Measurements from ENCODE around the gene CES3.
"Not testable (repeated sequence)": the region's sequence is repeated elsewhere in the genome, so short reads cannot be mapped to it uniquely, and the experiment has no call there.

CES3 gene

GRCh38 chr16:66934138-66934838 is 26.8 kb upstream of the CES3 start, which contains the start of gene CIAO2B (continued):
- no peak for TF ChIP-seq HIC1 (tag by site-specific recombination; IDR thresholded peaks at IDR 0.05)
- TF ChIP-seq SCRT1 (tag by site-specific recombination; IDR thresholded peaks at IDR 0.05; ENCODE audit: borderline replicate concordance): no peak
- TF ChIP-seq HOXA7 (CRISPR knock-in tag; IDR thresholded peaks at IDR 0.05; ENCODE audit: borderline replicate concordance): no peak
- TF ChIP-seq SALL2 (tag by site-specific recombination; IDR thresholded peaks at IDR 0.05; ENCODE audit: borderline replicate concordance): no peak

GRCh38 chr16:66934839-66935313 is 26.2 kb upstream of the CES3 start:
- H3K27ac ChIP-seq (ENCODE audit: extremely low read depth, low read depth, low read length): peak overlapping the region; percentile 72
- H3K4me1 ChIP-seq (ENCODE audit: control insufficient read depth, insufficient read depth, low read length); POLR2A ChIA-PET; H3K9me3 ChIP-seq (ENCODE audit: control insufficient read depth, insufficient read depth, low read depth, low read length): not testable (repeated sequence)
- H3K36me3 ChIP-seq (ENCODE audit: control insufficient read depth in 2 of 2, insufficient read depth in 1 of 2, low read length in 2 of 2): peaks cover 4 to 46% of the 10 kb centered on the region in 2 experiments; a peak in 2 of 3 replicates
- CTCF ChIA-PET: interaction anchor here (1.0 to 2.4 kb wide), 2 partner anchors 13 to 39 kb away, joined by 4 to 20 read pairs; no protein-coding TSS in a partner anchor
- peak overlapping the region; percentile 83 for H3K4me3 ChIP-seq (ENCODE audit: low read depth, low read length)
- peak; percentile 34; the same call in 1 of the 2 replicates for TF ChIP-seq GLIS2 (tag by site-specific recombination; IDR thresholded peaks at IDR 0.05)
- 0 out of 2 replicates have a peak, but pooled peaks have one; percentile 3 for TF ChIP-seq ZBTB20 (tag by site-specific recombination; IDR thresholded peaks at IDR 0.05)
- peak; percentile 43; the same call in 1 of the 2 replicates for TF ChIP-seq ZNF335 (tag by site-specific recombination; conservative IDR thresholded peaks at IDR 0.05)

DNA sequence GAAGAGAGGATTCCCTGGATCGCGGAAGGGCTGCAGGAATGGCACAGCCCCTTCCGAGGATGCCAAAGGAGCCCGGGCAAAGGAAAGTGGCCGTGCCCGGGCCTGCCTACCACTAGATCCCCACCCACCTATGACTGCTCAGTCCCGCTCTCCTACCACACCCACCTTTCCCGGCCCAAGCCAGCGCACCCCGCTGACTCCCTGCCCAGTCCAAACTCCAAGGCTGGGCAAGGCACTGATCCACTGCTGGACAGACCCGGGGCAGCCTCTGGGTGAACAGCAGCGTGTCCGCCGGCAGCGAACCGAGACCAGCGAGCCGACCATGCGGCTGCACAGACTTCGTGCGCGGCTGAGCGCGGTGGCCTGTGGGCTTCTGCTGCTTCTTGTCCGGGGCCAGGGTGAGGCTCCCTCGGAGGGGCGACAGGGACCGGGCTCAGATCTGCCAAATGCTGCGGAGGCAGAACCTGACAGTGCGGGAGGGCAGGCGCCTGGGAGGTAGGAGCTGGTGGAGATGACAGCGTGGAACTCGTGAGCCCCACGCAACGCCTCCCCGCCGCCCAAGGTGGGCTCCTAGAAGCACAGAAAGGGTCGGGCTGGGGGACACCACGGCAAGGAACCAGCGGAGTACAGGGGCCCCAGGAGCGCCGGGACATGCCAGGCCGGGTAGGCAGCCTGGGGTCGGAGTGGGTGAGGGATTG is 25.6 kb upstream of the CES3 start, which contains the start of gene CES2:
Gene CES2, plus strand, starts transcription at position 203 of the 698 bp plus-strand sequence. Its CDS starts 120 bp downstream, at position 323.
- Histone ChIP-seq H3K9me3 (ENCODE audit: control insufficient read depth, insufficient read depth, low read depth, low read length) (no peaks in the 10 kb centered on the region), H3K27ac (ENCODE audit: extremely low read depth, low read depth, low read length) (peak within 1 kb of the TSS; percentile 72), H3K4me1 (ENCODE audit: control insufficient read depth, insufficient read depth, low read length) (peaks cover 2% of the 10 kb centered on the region; the same call in 1 of the 2 replicates), H3K4me3 (ENCODE audit: low read depth, low read length) (peak within 1 kb of the TSS; percentile 83), H3K36me3 (ENCODE audit: control insufficient read depth in 2 of 2, insufficient read depth in 1 of 2, low read length in 2 of 2) (peaks cover 4 to 52% of the 10 kb centered on the region in 2 experiments; a peak in 2 of 3 replicates)
- CTCF ChIA-PET: interaction anchor here (0.6 kb wide), 1 partner anchor 12 kb away, joined by 3 read pairs; no protein-coding TSS in a partner anchor
- POLR2A ChIA-PET: interaction anchor here (1.7 kb wide), 1 partner anchor 9 kb away, joined by 7 read pairs; no protein-coding TSS in a partner anchor
- TF ChIP-seq, protein P1, sequence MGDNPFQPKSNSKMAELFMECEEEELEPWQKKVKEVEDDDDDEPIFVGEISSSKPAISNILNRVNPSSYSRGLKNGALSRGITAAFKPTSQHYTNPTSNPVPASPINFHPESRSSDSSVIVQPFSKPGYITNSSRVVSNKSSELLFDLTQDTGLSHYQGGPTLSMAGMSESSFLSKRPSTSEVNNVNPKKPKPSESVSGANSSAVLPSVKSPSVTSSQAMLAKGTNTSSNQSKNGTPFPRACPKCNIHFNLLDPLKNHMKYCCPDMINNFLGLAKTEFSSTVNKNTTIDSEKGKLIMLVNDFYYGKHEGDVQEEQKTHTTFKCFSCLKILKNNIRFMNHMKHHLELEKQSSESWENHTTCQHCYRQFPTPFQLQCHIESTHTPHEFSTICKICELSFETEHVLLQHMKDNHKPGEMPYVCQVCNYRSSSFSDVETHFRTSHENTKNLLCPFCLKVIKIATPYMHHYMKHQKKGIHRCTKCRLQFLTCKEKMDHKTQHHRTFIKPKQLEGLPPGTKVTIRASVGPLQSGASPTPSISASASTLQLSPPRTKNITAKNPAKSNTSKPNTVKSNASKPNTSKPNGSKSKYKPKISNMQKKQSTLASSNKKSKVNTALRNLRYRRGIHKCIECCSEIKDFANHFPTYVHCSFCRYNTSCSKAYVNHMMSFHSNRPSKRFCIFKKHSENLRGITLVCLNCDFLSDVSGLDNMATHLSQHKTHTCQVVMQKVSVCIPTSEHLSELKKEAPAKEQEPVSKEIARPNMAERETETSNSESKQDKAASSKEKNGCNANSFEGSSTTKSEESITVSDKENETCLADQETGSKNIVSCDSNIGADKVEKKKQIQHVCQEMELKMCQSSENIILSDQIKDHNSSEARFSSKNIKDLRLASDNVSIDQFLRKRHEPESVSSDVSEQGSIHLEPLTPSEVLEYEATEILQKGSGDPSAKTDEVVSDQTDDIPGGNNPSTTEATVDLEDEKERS (tag by site-specific recombination; IDR thresholded peaks at IDR 0.05): no peak
- no peak for TF ChIP-seq ZNF626 (tag by site-specific recombination; IDR thresholded peaks at IDR 0.05)
- TF ChIP-seq, protein P2, sequence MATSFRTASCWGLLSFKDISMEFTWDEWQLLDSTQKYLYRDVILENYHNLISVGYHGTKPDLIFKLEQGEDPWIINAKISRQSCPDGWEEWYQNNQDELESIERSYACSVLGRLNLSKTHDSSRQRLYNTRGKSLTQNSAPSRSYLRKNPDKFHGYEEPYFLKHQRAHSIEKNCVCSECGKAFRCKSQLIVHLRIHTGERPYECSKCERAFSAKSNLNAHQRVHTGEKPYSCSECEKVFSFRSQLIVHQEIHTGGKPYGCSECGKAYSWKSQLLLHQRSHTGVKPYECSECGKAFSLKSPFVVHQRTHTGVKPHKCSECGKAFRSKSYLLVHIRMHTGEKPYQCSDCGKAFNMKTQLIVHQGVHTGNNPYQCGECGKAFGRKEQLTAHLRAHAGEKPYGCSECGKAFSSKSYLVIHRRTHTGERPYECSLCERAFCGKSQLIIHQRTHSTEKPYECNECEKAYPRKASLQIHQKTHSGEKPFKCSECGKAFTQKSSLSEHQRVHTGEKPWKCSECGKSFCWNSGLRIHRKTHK (tag by site-specific recombination; IDR thresholded peaks at IDR 0.05): no peak
- no peak for TF ChIP-seq IKZF3 (tag by site-specific recombination; IDR thresholded peaks at IDR 0.05)
- TF ChIP-seq SP2 (tag by site-specific recombination; IDR thresholded peaks at IDR 0.05): 0 out of 2 replicates have a peak, but pooled peaks have one; percentile 19
- no peak for TF ChIP-seq ZNF2 (tag by site-specific recombination; IDR thresholded peaks at IDR 0.05)
- TF ChIP-seq FEZF1 (tag by site-specific recombination; IDR thresholded peaks at IDR 0.05): no peak
- no peak for TF ChIP-seq ZNF585B (tag by site-specific recombination; IDR thresholded peaks at IDR 0.05)
- peak; percentile 76 for TF ChIP-seq KLF9 (tag by site-specific recombination; IDR thresholded peaks at IDR 0.05; ENCODE audit: low read depth)
- peak; percentile 40 for TF ChIP-seq KLF1 (tag by site-specific recombination; IDR thresholded peaks at IDR 0.05)
- TF ChIP-seq, protein P3, sequence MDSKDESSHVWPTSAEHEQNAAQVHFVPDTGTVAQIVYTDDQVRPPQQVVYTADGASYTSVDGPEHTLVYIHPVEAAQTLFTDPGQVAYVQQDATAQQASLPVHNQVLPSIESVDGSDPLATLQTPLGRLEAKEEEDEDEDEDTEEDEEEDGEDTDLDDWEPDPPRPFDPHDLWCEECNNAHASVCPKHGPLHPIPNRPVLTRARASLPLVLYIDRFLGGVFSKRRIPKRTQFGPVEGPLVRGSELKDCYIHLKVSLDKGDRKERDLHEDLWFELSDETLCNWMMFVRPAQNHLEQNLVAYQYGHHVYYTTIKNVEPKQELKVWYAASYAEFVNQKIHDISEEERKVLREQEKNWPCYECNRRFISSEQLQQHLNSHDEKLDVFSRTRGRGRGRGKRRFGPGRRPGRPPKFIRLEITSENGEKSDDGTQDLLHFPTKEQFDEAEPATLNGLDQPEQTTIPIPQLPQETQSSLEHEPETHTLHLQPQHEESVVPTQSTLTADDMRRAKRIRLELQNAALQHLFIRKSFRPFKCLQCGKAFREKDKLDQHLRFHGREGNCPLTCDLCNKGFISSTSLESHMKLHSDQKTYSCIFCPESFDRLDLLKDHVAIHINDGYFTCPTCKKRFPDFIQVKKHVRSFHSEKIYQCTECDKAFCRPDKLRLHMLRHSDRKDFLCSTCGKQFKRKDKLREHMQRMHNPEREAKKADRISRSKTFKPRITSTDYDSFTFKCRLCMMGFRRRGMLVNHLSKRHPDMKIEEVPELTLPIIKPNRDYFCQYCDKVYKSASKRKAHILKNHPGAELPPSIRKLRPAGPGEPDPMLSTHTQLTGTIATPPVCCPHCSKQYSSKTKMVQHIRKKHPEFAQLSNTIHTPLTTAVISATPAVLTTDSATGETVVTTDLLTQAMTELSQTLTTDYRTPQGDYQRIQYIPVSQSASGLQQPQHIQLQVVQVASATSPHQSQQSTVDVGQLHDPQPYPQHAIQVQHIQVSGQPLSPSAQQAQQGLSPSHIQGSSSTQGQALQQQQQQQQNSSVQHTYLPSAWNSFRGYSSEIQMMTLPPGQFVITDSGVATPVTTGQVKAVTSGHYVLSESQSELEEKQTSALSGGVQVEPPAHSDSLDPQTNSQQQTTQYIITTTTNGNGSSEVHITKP (tag by site-specific recombination; IDR thresholded peaks at IDR 0.05): peak; percentile 69

Data from HEK293 (cell line).